SK-N-SH treated with all-trans-retinoic acid at 6 μM for 48 hours (cell line): ENCODE results near the gene TACC3.

Experiments
- ATAC-seq: fragments of 200-7000 bp; cut with Tn5 transposase; 3 replicates; pipeline ENCODE4 v1.9.1; 2020; ENCODE audit warnings: mild to moderate bottlenecking, moderate library complexity
- ARNTL ChIP-seq: fragments of 450-650 bp; formaldehyde crosslinking; IDR thresholded peaks from 2 replicates; pipeline ENCODE4 v1.5.0; 2020; ENCODE audit warnings: low read depth, mild to moderate bottlenecking, moderate library complexity, borderline replicate concordance
- CREB5 ChIP-seq: fragments of 250-450 bp; sonication (Bioruptor Pico); IDR thresholded peaks from 2 replicates; pipeline ENCODE4 v1.5.1; 2020; ENCODE audit warnings: low read depth, mild to moderate bottlenecking, moderate library complexity
- CSDC2 ChIP-seq: fragments of 250-450 bp; sonication (Bioruptor Pico); IDR thresholded peaks from 2 replicates; pipeline ENCODE4 v1.5.0; 2020; ENCODE audit warnings: mild to moderate bottlenecking, moderate library complexity
- CSRNP3 ChIP-seq: fragments of 250-450 bp; sonication (Bioruptor Pico); IDR thresholded peaks from 2 replicates; pipeline ENCODE4 v1.5.1; 2021; ENCODE audit warnings: mild to moderate bottlenecking, moderate library complexity
- ESRRG ChIP-seq: fragments of 250-450 bp; sonication (Bioruptor Pico); IDR thresholded peaks from 2 replicates; pipeline ENCODE4 v1.6.1; 2021; ENCODE audit warnings: mild to moderate bottlenecking
- OSR1 ChIP-seq: fragments of 250-450 bp; sonication (Bioruptor Pico); IDR thresholded peaks from 2 replicates; pipeline ENCODE4 v1.8.0; 2022; ENCODE audit warnings: moderate library complexity, mild to moderate bottlenecking, inconsistent platforms
- PATZ1 ChIP-seq: fragments of 250-450 bp; sonication (Bioruptor Pico); IDR thresholded peaks from 2 replicates; pipeline ENCODE4 v1.8.0; 2020; ENCODE audit warnings: mild to moderate bottlenecking, moderate library complexity, borderline replicate concordance
- POU6F1 ChIP-seq: fragments of 250-450 bp; sonication (Bioruptor Pico); IDR thresholded peaks from 2 replicates; pipeline ENCODE4 v1.8.0; 2021; ENCODE audit warnings: low read depth, mild to moderate bottlenecking, moderate library complexity, borderline replicate concordance
- RARB ChIP-seq: fragments of 250-450 bp; sonication (Bioruptor Pico); IDR thresholded peaks from 2 replicates; pipeline ENCODE4 v1.8.0; 2021; ENCODE audit warnings: mild to moderate bottlenecking, moderate library complexity
- TCF4 ChIP-seq: fragments of 250-450 bp; sonication (Bioruptor Pico); IDR thresholded peaks from 2 replicates; pipeline ENCODE4 v1.8.0; 2021; ENCODE audit warnings: mild to moderate bottlenecking, moderate library complexity, borderline replicate concordance
- TOX ChIP-seq: fragments of 250-450 bp; sonication (Bioruptor Pico); IDR thresholded peaks from 2 replicates; pipeline ENCODE4 v1.8.0; 2021; ENCODE audit warnings: mild to moderate bottlenecking, moderate library complexity, borderline replicate concordance
- TSHZ2 ChIP-seq: fragments of 250-450 bp; sonication (Bioruptor Pico); IDR thresholded peaks from 2 replicates; pipeline ENCODE4 v1.5.0; 2020; ENCODE audit warnings: mild to moderate bottlenecking, moderate library complexity
- ZFP3 ChIP-seq: fragments of 250-450 bp; sonication (Bioruptor Pico); IDR thresholded peaks from 2 replicates; pipeline ENCODE4 v1.5.0; 2020; ENCODE audit warnings: mild to moderate bottlenecking, moderate library complexity
- ZFP30 ChIP-seq: fragments of 450-650 bp; formaldehyde crosslinking; IDR thresholded peaks from 2 replicates; pipeline ENCODE4 v1.5.0; 2022; ENCODE audit warnings: mild to moderate bottlenecking, moderate library complexity
- ZNF70 ChIP-seq: fragments of 450-650 bp; formaldehyde crosslinking; IDR thresholded peaks from 2 replicates; pipeline ENCODE4 v1.5.0; 2020; ENCODE audit warnings: mild to moderate bottlenecking, moderate library complexity
- ZNF8 ChIP-seq: fragments of 450-650 bp; formaldehyde crosslinking; IDR thresholded peaks from 2 replicates; pipeline ENCODE4 v1.5.0; 2020; ENCODE audit warnings: mild to moderate bottlenecking, moderate library complexity

TACC3 gene

GRCh38 chr4:1763550-1764080 is 42.3 kb downstream of the TACC3 start:
- no peak for ATAC-seq
- TF ChIP-seq ARNTL (CRISPR knock-in tag) (no peak), CREB5 (CRISPR knock-in tag) (no peak), TCF4 (no peak), CSDC2 (CRISPR knock-in tag) (no peak), PATZ1 (no peak), ZFP30 (CRISPR knock-in tag) (no peak), ZNF70 (CRISPR knock-in tag) (no peak)

GRCh38 chr4:1764670-1765069 is 43.3 kb downstream of the TACC3 start:
- no peak for TF ChIP-seq CSRNP3 (CRISPR knock-in tag)
- no peak for TF ChIP-seq ZFP3 (CRISPR knock-in tag)
- no peak for TF ChIP-seq ESRRG
- no peak for TF ChIP-seq OSR1 (CRISPR knock-in tag)
- no peak for TF ChIP-seq TCF4
- TF ChIP-seq TOX, result no peak
- TF ChIP-seq RARB, result no peak
- TF ChIP-seq POU6F1 (CRISPR knock-in tag), result no peak
- TF ChIP-seq ZNF8 (CRISPR knock-in tag), result no peak
- no peak for TF ChIP-seq ARNTL (CRISPR knock-in tag)
- TF ChIP-seq, all 23 proteins: peak for 0
- no peak for ATAC-seq

- no peak for ATAC-seq
- no peak for TF ChIP-seq ZNF8 (CRISPR knock-in tag)
- TF ChIP-seq ZFP3 (CRISPR knock-in tag), result peak; percentile 74; the same call in 1 of the 2 replicates
Measured at GRCh38 chr4:1765409-1766072, 44.2 kb downstream of the TACC3 start.

- ATAC-seq, result peak; percentile 10
- TF ChIP-seq TSHZ2 (CRISPR knock-in tag) (no peak), TOX (no peak), CREB5 (CRISPR knock-in tag) (no peak), CSRNP3 (CRISPR knock-in tag) (no peak), OSR1 (CRISPR knock-in tag) (no peak)
Measured at GRCh38 chr4:1766106-1767060, 45.1 kb downstream of the TACC3 start.
